CD4-positive, alpha-beta memory T cell (primary cell): Measurements from ENCODE around the gene ITGBL1. TPM values are rescaled to one million over a fixed set of nuclear protein-coding genes. Genes with fewer than 3 reads are reported as not detected.

Experiments used
- CTCF ChIA-PET: fragments of 350-600 bp; sonication (Branson Sonifier 250); formaldehyde crosslinking; loops from one replicate; lab custom pipeline; 2021; ENCODE audit warnings: inconsistent platforms; ENCODE audit not compliant: partially characterized antibody; lab: Charles Lee
- POLR2A ChIA-PET: fragments of 350-600 bp; sonication (Branson Sonifier 250); formaldehyde crosslinking; loops from one replicate; lab custom pipeline; 2021; ENCODE audit not compliant: partially characterized antibody; lab: Charles Lee
- DNase-seq, 5 donors: peaks; one replicate each; pipeline versions ENCODE4 v3.0.0 to v3.0.0-alpha.2; 2020 to 2022; ENCODE audit warnings: mixed read lengths in 1 of 5
- H3K27ac ChIP-seq: one replicate; pipeline ENCODE4 v1.7.0; 2013; ENCODE audit warnings: low read depth, low read length
- H3K27me3 ChIP-seq: 2 replicates; pipeline ENCODE4 v1.7.0; 2013; ENCODE audit warnings: mild to moderate bottlenecking, low read length, moderate library complexity; ENCODE audit not compliant: insufficient read depth
- H3K36me3 ChIP-seq: 2 replicates; pipeline ENCODE4 v1.7.0; 2013; ENCODE audit warnings: mild to moderate bottlenecking, low read length, moderate library complexity; ENCODE audit not compliant: insufficient read depth
- H3K4me1 ChIP-seq: 2 replicates; pipeline ENCODE4 v1.7.0; 2013; ENCODE audit warnings: mild to moderate bottlenecking, low read length, moderate library complexity; ENCODE audit not compliant: insufficient read depth
- H3K4me3 ChIP-seq, 2 donors: one replicate each; pipeline ENCODE4 v1.7.0; 2013; ENCODE audit warnings: low read length in 2 of 2, mild to moderate bottlenecking in 1 of 2
- H3K9me3 ChIP-seq, 2 donors: one replicate each; pipeline ENCODE4 v1.7.0; 2013; ENCODE audit warnings: low read length in 2 of 2, control low read depth in 1 of 2; ENCODE audit not compliant: control insufficient read depth in 1 of 2
- H3K27ac Mint-ChIP-seq, 7 donors: one replicate each; pipeline ENCODE4 v1.8.0; 2020 to 2021; ENCODE audit warnings: mixed read lengths in 7 of 7, mild to moderate bottlenecking in 6 of 7, inconsistent platforms in 3 of 7, moderate library complexity in 3 of 7
- H3K27me3 Mint-ChIP-seq, 2 donors: one replicate each; pipeline ENCODE4 v1.8.0; 2020 to 2021; ENCODE audit warnings: mixed read lengths in 2 of 2
- H3K36me3 Mint-ChIP-seq, 2 donors: one replicate each; pipeline ENCODE4 v1.8.0; 2020 to 2021; ENCODE audit warnings: mixed read lengths in 2 of 2, inconsistent platforms in 1 of 2, mild to moderate bottlenecking in 1 of 2
- H3K4me1 Mint-ChIP-seq, 4 donors: one replicate each; pipeline ENCODE4 v1.8.0; 2020 to 2021; ENCODE audit warnings: mixed read lengths in 4 of 4, mild to moderate bottlenecking in 1 of 4
- H3K4me3 Mint-ChIP-seq, 8 donors: one replicate each; pipeline ENCODE4 v1.8.0; 2020 to 2021; ENCODE audit warnings: mixed read lengths in 8 of 8, mild to moderate bottlenecking in 7 of 8, moderate library complexity in 6 of 8, inconsistent platforms in 3 of 8
- H3K9me3 Mint-ChIP-seq, 8 donors: one replicate each; pipeline ENCODE4 v1.8.0; 2020 to 2021; ENCODE audit warnings: mixed read lengths in 8 of 8, mild to moderate bottlenecking in 5 of 8, inconsistent platforms in 3 of 8, moderate library complexity in 1 of 8
- intact Hi-C: fragments of 100-400 bp; cut with micrococcal nuclease; formaldehyde crosslinking; loops from one replicate; pipeline ENCODE4 v1.15.1; 2023
- polyA plus RNA-seq, 2 donors: library from polyadenylated mRNA; unstranded; fragments of 300-500 nt; fragmentation: Illumina TruSeq; gene quantifications; one replicate each; pipeline ENCODE4 v1.2.3, GENCODE V29; 2021
- total RNA-seq, 2 experiments: library from RNA; stranded (reverse); gene quantifications; one replicate each; pipeline ENCODE4 v1.2.3, GENCODE V29; 2021

The ITGBL1 gene
- total and polyA plus RNA-seq, 4 experiments from 2014 or later: not detected

DNA sequence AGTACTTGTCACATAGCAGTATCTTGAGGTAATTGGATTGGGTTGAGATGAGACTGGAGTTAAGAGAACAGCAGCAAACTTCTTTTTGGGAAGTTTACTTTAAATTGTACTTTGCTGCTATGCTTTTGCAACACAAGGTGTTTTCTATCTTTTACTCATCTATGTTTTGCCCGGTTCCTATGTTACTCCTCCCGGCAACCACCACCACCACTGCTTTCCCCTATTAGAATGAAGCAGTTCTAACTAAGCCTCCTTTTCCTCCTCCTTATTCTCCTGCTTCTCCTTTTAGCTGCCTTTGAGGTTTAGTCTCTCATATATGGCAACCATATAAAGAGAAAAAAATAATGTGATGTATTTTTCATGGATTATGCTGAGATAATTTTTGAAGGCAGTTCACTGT lies 233.5 kb downstream of the ITGBL1 start:
- no peak for DNase-seq
- no peak overlapping the region for H3K4me3 ChIP-seq
- Mint-ChIP-seq H3K4me1 (no peaks in the 10 kb centered on the region), H3K27me3 (peaks cover 16% of the 10 kb centered on the region in 2 donors), H3K27ac (no peak overlapping the region), H3K9me3 (no peaks in the 10 kb centered on the region), H3K36me3 (no peaks in the 10 kb centered on the region), H3K4me3 (no peak overlapping the region)
- H3K9me3 ChIP-seq: no peaks in the 10 kb centered on the region
- H3K27me3 ChIP-seq: no peaks in the 10 kb centered on the region
- POLR2A ChIA-PET: no interaction called here
- intact Hi-C loops: no loop called here
- H3K27ac ChIP-seq: no peak overlapping the region
- no peaks in the 10 kb centered on the region for H3K36me3 ChIP-seq
- H3K4me1 ChIP-seq: no peaks in the 10 kb centered on the region
- CTCF ChIA-PET: no interaction called here

GRCh38 chr13:101690871-101691270 lies 238.4 kb downstream of the ITGBL1 start:
- Histone ChIP-seq H3K9me3 (no peaks in the 10 kb centered on the region), H3K27ac (no peak overlapping the region), H3K4me3 (no peak overlapping the region), H3K4me1 (no peaks in the 10 kb centered on the region), H3K27me3 (no peaks in the 10 kb centered on the region), H3K36me3 (no peaks in the 10 kb centered on the region)
- intact Hi-C loops: no loop called here
- POLR2A ChIA-PET: no interaction called here
- DNase-seq: no peak
- H3K4me3 Mint-ChIP-seq: no peak overlapping the region
- CTCF ChIA-PET: no interaction called here
- no peaks in the 10 kb centered on the region for H3K9me3 Mint-ChIP-seq
- H3K4me1 Mint-ChIP-seq: no peaks in the 10 kb centered on the region
- no peak overlapping the region for H3K27ac Mint-ChIP-seq
- H3K36me3 Mint-ChIP-seq: no peaks in the 10 kb centered on the region
- H3K27me3 Mint-ChIP-seq: peaks cover 8% of the 10 kb centered on the region in 2 donors

GRCh38 chr13:101691341-101691860 lies 238.9 kb downstream of the ITGBL1 start:
- Mint-ChIP-seq H3K4me3 (no peak overlapping the region), H3K4me1 (no peaks in the 10 kb centered on the region), H3K27me3 (peaks cover 8 to 9% of the 10 kb centered on the region in 2 donors), H3K36me3 (no peaks in the 10 kb centered on the region), H3K27ac (no peak overlapping the region), H3K9me3 (no peaks in the 10 kb centered on the region)
- intact Hi-C loops: no loop called here
- ChIA-PET CTCF (no interaction called here), POLR2A (no interaction called here)
- H3K4me1 ChIP-seq: no peaks in the 10 kb centered on the region
- H3K9me3 ChIP-seq: no peaks in the 10 kb centered on the region
- no peak overlapping the region for H3K4me3 ChIP-seq
- no peak overlapping the region for H3K27ac ChIP-seq
- H3K36me3 ChIP-seq: no peaks in the 10 kb centered on the region
- DNase-seq: no peak
- no peaks in the 10 kb centered on the region for H3K27me3 ChIP-seq

GRCh38 chr13:101695870-101696516 lies 243.5 kb downstream of the ITGBL1 start:
- no peak overlapping the region for H3K4me3 ChIP-seq
- no peaks in the 10 kb centered on the region for H3K9me3 ChIP-seq
- no peaks in the 10 kb centered on the region for H3K4me1 ChIP-seq
- Mint-ChIP-seq H3K4me1 (no peaks in the 10 kb centered on the region), H3K4me3 (no peak overlapping the region), H3K9me3 (no peaks in the 10 kb centered on the region), H3K36me3 (no peaks in the 10 kb centered on the region), H3K27me3 (peaks cover 0 to 4% of the 10 kb centered on the region in 2 donors), H3K27ac (no peak overlapping the region)
- DNase-seq: no peak
- CTCF ChIA-PET: no interaction called here
- no peak overlapping the region for H3K27ac ChIP-seq
- no peaks in the 10 kb centered on the region for H3K27me3 ChIP-seq
- intact Hi-C loops: no loop called here
- H3K36me3 ChIP-seq: no peaks in the 10 kb centered on the region
- POLR2A ChIA-PET: no interaction called here

DNA sequence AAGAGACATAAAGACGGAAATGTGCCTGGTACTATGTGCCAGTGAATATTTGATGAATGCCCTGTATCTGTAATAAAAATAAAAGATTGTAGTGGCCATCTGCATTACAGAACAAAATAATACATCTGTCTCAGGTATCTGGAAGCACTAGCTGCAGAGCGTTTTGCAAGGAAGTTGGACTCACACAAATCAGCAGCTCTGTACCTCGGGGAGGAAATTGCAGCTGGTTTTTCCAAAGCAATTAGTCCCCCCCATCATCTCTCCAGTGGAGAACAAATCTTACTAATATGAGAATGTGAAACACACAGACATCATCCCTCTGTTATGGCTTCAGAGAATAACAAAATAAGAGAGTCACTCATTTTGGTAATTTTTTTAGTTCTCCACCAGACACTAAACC lies 245.3 kb downstream of the ITGBL1 start:
- Mint-ChIP-seq H3K4me3 (no peak overlapping the region), H3K27me3 (peaks cover 0 to 4% of the 10 kb centered on the region in 2 donors), H3K36me3 (no peaks in the 10 kb centered on the region), H3K9me3 (no peaks in the 10 kb centered on the region), H3K4me1 (no peaks in the 10 kb centered on the region), H3K27ac (no peak overlapping the region)
- H3K27ac ChIP-seq: no peak overlapping the region
- H3K4me3 ChIP-seq: no peak overlapping the region
- ChIA-PET POLR2A (no interaction called here), CTCF (no interaction called here)
- H3K9me3 ChIP-seq: no peaks in the 10 kb centered on the region
- no peak for DNase-seq
- intact Hi-C loops: no loop called here
- H3K36me3 ChIP-seq: no peaks in the 10 kb centered on the region
- no peaks in the 10 kb centered on the region for H3K27me3 ChIP-seq
- H3K4me1 ChIP-seq: no peaks in the 10 kb centered on the region

DNA sequence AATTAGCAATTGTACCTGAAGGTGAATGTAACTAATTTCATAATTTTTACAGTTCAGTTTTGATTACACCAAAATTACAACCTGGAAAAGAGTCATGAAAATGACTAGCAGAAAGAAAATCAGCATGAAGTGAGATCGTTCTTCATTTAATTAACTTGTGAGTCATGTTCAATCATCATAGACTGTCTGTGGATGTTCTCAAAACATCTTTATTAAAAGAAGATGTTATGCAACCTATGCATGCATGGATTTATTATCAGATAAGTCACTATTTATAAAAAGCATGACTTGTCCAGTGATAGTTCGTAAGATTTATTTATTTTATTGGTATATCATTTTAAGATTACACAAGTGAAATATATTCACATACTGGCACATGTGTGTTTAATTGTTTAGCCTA lies 245.9 kb downstream of the ITGBL1 start:
- POLR2A ChIA-PET: no interaction called here

DNA sequence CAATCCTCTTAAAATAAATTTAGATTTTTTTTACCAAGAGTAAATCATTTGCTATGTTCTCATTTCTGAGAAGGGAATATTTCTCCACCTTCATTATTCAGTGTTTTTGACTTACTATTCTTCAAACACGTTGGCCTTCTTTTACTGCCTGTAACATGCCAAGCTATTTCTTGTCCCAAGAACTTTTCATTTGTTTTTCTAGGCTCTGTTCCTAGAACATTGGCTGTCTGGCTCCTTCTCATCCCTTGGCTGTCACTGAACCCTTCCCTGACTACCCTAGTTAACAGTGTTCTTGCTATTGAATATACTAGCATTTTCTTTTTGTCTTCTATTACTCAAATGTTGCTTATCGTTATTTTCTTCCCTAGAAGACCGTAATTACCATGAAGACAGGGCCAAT lies 248.1 kb downstream of the ITGBL1 start:
- no peak overlapping the region for H3K4me3 ChIP-seq
- intact Hi-C loops: no loop called here
- H3K27me3 Mint-ChIP-seq: peaks cover 2 to 12% of the 10 kb centered on the region in 2 donors
- H3K4me1 Mint-ChIP-seq: no peaks in the 10 kb centered on the region
- H3K36me3 Mint-ChIP-seq: no peaks in the 10 kb centered on the region
- ChIA-PET CTCF (no interaction called here), POLR2A (no interaction called here)
- no peak overlapping the region for H3K4me3 Mint-ChIP-seq
- DNase-seq: no peak
- H3K27ac Mint-ChIP-seq: no peak overlapping the region
- no peaks in the 10 kb centered on the region for H3K27me3 ChIP-seq
- H3K9me3 Mint-ChIP-seq: no peaks in the 10 kb centered on the region
- H3K9me3 ChIP-seq: no peaks in the 10 kb centered on the region
- H3K36me3 ChIP-seq: no peaks in the 10 kb centered on the region
- H3K27ac ChIP-seq: no peak overlapping the region
- no peaks in the 10 kb centered on the region for H3K4me1 ChIP-seq

More for the DNA sequence above, 245.9 kb downstream of the ITGBL1 start:
- H3K27me3 Mint-ChIP-seq: peaks cover 1 to 7% of the 10 kb centered on the region in 2 donors
- no peak overlapping the region for H3K4me3 Mint-ChIP-seq
- H3K4me3 ChIP-seq: no peak overlapping the region
- H3K36me3 Mint-ChIP-seq: no peaks in the 10 kb centered on the region
- CTCF ChIA-PET: no interaction called here
- H3K27ac ChIP-seq: no peak overlapping the region
- no peak for DNase-seq
- H3K9me3 Mint-ChIP-seq: no peaks in the 10 kb centered on the region
- H3K36me3 ChIP-seq: no peaks in the 10 kb centered on the region
- no peaks in the 10 kb centered on the region for H3K4me1 Mint-ChIP-seq
- no peaks in the 10 kb centered on the region for H3K9me3 ChIP-seq
- no peak overlapping the region for H3K27ac Mint-ChIP-seq
- no peaks in the 10 kb centered on the region for H3K4me1 ChIP-seq
- intact Hi-C loops: no loop called here
- H3K27me3 ChIP-seq: no peaks in the 10 kb centered on the region
